H1 (cell line): ENCODE measurements around the gene HADHA. TPM values are rescaled to one million over a fixed set of nuclear protein-coding genes. Genes with fewer than 3 reads are reported as not detected.

Experiments used
- CHD1 ChIP-seq: IDR thresholded peaks from 2 replicates; pipeline ENCODE4 v1.6.1; 2012; ENCODE audit warnings: low read depth, low read length, improper control_type of control experiment
- PHF8 ChIP-seq: fragments of 200-600 bp; sonication (generic); conservative IDR thresholded peaks from 2 replicates; pipeline ENCODE4 v1.7.1; 2012; ENCODE audit warnings: low read depth, mild to moderate bottlenecking, inconsistent platforms, low read length, moderate library complexity
- SP1 ChIP-seq: IDR thresholded peaks from 2 replicates; pipeline ENCODE4 v1.6.1; 2011; ENCODE audit warnings: low read depth, low read length
- TAF7 ChIP-seq: optimal IDR thresholded peaks from 2 replicates; pipeline ENCODE3; 2011; ENCODE audit warnings: low read depth, mild to moderate bottlenecking, inconsistent platforms, low read length, moderate library complexity, borderline replicate concordance
- TBP ChIP-seq: IDR thresholded peaks from 2 replicates; pipeline ENCODE4 v1.6.1; 2011; ENCODE audit warnings: low read depth, low read length, improper control_type of control experiment
- YY1 ChIP-seq: IDR thresholded peaks from 2 replicates; pipeline ENCODE4 v1.6.1; 2011; ENCODE audit warnings: low read depth, mild to moderate bottlenecking, low read length
- polyA plus RNA-seq, 7 experiments: library from polyadenylated mRNA; depleted of rRNA in 3 of 7; stranded (reverse) in 5 of 7; unstranded in 2 of 7; fragments of >200 nt in 5 of 7; fragments of 200-250 nt in 2 of 7; gene quantifications; 1 replicate in 5 of 7; 2 replicates in 1 of 7; 4 replicates in 1 of 7; pipeline versions ENCODE4 v1.2.1 to v1.2.3, GENCODE V29; 2011 to 2013; ENCODE audit warnings: missing spikeins in 2 of 7, mixed read lengths in 2 of 7
- total RNA-seq: library from RNA; stranded (reverse); fragmentation: NEBNext Ultra II Directional; extraction: Animal tissue kit (Norgen Biotek cat#: 25700); gene quantifications from 2 replicates; pipeline ENCODE4 v1.2.1, GENCODE V29; 2021
- TF ChIP-seq, protein P1 (sequence below): fragments of 300-600 bp; sonication (generic); IDR thresholded peaks from 2 replicates; pipeline ENCODE4 v1.7.1; 2012; ENCODE audit warnings: low read length, moderate library complexity, mild to moderate bottlenecking, inconsistent platforms; ENCODE audit not compliant: insufficient replicate concordance

The HADHA gene
- total and polyA plus RNA-seq, 2 of the 8 experiments (the other 6 are each of a cell fraction or from before 2014, with no cell fraction given), result 64.6 to 131 TPM

DNA sequence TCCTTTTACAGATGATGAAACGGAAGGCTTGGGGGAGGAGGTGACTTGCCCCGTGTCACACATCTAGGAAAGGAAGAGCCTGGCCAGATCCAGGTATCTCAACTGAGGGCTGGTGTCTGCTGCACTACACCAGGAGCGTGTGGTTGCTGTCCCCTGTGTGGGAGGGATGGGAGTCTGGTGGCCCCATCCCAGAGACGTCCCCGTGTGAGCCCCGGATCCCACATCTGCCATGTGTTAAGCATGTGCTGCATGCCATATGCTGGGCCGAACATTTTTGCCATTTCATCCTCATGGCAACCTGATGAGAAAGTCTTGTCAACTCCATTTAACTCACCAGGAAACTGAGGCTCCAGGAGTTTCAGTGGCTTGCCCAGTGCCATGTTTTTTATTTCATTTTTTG is 67.3 kb downstream of the HADHA start (continued):
- TF ChIP-seq PHF8 (no peak), CHD1 (no peak), TBP (no peak), TAF7 (no peak), YY1 (no peak), SP1 (no peak)
- TF ChIP-seq, protein P1, sequence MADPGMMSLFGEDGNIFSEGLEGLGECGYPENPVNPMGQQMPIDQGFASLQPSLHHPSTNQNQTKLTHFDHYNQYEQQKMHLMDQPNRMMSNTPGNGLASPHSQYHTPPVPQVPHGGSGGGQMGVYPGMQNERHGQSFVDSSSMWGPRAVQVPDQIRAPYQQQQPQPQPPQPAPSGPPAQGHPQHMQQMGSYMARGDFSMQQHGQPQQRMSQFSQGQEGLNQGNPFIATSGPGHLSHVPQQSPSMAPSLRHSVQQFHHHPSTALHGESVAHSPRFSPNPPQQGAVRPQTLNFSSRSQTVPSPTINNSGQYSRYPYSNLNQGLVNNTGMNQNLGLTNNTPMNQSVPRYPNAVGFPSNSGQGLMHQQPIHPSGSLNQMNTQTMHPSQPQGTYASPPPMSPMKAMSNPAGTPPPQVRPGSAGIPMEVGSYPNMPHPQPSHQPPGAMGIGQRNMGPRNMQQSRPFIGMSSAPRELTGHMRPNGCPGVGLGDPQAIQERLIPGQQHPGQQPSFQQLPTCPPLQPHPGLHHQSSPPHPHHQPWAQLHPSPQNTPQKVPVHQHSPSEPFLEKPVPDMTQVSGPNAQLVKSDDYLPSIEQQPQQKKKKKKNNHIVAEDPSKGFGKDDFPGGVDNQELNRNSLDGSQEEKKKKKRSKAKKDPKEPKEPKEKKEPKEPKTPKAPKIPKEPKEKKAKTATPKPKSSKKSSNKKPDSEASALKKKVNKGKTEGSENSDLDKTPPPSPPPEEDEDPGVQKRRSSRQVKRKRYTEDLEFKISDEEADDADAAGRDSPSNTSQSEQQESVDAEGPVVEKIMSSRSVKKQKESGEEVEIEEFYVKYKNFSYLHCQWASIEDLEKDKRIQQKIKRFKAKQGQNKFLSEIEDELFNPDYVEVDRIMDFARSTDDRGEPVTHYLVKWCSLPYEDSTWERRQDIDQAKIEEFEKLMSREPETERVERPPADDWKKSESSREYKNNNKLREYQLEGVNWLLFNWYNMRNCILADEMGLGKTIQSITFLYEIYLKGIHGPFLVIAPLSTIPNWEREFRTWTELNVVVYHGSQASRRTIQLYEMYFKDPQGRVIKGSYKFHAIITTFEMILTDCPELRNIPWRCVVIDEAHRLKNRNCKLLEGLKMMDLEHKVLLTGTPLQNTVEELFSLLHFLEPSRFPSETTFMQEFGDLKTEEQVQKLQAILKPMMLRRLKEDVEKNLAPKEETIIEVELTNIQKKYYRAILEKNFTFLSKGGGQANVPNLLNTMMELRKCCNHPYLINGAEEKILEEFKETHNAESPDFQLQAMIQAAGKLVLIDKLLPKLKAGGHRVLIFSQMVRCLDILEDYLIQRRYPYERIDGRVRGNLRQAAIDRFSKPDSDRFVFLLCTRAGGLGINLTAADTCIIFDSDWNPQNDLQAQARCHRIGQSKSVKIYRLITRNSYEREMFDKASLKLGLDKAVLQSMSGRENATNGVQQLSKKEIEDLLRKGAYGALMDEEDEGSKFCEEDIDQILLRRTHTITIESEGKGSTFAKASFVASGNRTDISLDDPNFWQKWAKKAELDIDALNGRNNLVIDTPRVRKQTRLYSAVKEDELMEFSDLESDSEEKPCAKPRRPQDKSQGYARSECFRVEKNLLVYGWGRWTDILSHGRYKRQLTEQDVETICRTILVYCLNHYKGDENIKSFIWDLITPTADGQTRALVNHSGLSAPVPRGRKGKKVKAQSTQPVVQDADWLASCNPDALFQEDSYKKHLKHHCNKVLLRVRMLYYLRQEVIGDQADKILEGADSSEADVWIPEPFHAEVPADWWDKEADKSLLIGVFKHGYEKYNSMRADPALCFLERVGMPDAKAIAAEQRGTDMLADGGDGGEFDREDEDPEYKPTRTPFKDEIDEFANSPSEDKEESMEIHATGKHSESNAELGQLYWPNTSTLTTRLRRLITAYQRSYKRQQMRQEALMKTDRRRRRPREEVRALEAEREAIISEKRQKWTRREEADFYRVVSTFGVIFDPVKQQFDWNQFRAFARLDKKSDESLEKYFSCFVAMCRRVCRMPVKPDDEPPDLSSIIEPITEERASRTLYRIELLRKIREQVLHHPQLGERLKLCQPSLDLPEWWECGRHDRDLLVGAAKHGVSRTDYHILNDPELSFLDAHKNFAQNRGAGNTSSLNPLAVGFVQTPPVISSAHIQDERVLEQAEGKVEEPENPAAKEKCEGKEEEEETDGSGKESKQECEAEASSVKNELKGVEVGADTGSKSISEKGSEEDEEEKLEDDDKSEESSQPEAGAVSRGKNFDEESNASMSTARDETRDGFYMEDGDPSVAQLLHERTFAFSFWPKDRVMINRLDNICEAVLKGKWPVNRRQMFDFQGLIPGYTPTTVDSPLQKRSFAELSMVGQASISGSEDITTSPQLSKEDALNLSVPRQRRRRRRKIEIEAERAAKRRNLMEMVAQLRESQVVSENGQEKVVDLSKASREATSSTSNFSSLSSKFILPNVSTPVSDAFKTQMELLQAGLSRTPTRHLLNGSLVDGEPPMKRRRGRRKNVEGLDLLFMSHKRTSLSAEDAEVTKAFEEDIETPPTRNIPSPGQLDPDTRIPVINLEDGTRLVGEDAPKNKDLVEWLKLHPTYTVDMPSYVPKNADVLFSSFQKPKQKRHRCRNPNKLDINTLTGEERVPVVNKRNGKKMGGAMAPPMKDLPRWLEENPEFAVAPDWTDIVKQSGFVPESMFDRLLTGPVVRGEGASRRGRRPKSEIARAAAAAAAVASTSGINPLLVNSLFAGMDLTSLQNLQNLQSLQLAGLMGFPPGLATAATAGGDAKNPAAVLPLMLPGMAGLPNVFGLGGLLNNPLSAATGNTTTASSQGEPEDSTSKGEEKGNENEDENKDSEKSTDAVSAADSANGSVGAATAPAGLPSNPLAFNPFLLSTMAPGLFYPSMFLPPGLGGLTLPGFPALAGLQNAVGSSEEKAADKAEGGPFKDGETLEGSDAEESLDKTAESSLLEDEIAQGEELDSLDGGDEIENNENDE, result no peak
